Amniotic epithelial cell (primary cell): Measurements from ENCODE around the gene SNN.

ENCODE experiments used
- DNase-seq: peaks from one replicate; pipeline ENCODE4 v3.0.0-alpha.2; 2010; ENCODE audit warnings: low read depth

SNN gene

GRCh38 chr16:11667824-11668622 lies at the start of gene SNN:
SNN (plus strand) TSS chr16:11668455; CDS start chr16:11676060, 7,605 bp downstream.
- peak; percentile 65 for DNase-seq

DNA sequence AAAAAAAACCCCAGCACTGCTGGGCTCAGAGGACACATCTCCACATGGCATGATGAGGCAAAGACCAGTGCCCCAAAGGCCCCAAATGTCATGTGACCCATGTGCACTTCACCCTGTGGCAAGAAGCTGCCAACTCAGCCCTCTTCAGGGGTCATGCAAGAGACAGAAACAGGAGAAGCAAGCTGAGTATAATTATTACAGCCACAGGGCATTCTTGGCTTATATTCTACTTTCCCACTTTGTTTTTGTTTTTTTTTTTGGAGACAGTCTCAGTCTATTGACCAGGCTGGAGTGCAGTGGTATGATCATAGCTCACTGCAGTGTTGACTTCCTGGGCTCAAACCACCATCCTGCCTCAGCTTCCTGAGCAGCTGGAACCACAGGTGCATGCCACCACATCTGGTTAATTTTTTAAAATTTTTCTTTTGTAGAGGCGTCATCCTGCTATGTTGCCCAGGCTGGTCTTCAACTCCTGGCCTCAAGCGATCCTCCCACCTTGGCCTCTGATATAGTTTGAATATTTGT lies 48.9 kb upstream of the SNN start:
- no peak for DNase-seq

GRCh38 chr16:11620243-11621003 lies 47.8 kb upstream of the SNN start:
- no peak for DNase-seq

DNA sequence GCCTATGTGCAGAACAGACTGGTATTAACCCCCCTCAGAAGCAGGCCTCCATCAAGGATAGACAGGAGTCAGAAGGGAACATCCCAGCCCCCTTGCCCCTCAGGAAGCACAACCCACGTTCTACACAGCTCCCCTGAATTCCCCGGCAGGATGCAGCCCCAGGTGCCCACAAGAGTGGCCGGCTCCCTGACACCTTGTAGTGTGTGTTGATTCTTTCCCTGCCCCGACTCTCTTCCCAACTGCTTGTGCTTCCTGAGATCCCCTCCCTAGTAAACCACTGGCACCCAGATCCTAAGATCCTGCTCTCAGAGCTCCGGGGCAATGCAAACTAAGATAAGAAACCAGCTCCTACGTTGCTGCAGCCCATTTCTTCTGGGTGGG lies 46.7 kb upstream of the SNN start:
- DNase-seq, result no peak

GRCh38 chr16:11621920-11622651 lies 46.2 kb upstream of the SNN start:
- DNase-seq, result no peak

GRCh38 chr16:11624205-11624604 lies 44.0 kb upstream of the SNN start:
- DNase-seq, result no peak

- DNase-seq, result no peak
Observed at GRCh38 chr16:11624636-11625607, 43.3 kb upstream of the SNN start.

GRCh38 chr16:11625769-11626168 lies 42.5 kb upstream of the SNN start:
- DNase-seq, result no peak

DNA sequence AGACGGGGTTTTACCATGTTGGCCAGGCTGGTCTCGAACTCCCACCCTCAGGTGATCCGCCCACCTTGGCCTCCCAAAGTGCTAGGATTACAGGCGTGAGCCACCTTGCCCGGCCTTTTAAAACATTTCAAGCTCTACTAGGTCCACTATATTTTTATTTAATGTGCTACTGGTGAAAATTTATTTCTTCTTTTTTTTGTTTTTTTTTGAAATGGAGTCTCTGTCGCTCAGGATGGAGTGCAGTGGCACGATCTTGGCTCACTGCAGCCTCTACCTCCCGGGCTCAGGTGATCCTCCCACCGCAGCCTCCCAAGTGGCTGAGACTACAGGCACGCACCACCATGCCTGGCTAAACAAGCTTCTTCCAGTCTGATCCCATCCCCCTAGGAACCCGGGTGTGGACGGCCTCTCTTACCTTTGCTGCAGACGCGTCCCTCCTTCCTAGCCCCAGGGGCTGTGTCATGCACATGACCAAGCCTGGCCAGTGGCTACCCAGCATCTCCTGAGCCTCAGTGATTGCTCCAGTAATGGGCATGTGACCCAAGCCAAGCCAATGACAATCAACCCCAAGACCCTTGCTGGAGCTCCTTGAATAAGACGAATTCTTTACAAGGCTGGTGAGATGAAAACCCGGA lies 41.5 kb upstream of the SNN start:
- no peak for DNase-seq

DNA sequence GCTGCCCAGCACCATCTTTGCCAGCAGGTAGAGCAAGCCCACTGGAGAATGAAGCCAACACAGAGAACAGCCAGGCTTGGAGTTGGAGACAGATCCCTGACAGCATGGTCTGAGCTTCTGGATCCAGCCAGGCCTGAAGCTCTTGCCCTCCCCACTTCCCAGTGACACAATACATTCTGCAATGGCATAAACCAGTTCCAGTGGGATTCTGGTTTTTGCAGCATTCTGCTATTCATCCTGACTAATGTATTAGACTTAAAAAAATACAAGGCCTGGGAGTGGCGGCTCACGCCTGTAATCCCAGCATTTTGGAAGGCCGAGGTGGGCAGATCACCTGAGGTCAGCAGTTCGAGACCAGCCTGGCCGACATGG lies 41.0 kb upstream of the SNN start:
- no peak for DNase-seq

- peak; percentile 69 for DNase-seq
Observed at GRCh38 chr16:11627822-11628457, 40.3 kb upstream of the SNN start.

GRCh38 chr16:11629071-11630030 lies 38.9 kb upstream of the SNN start:
- DNase-seq, result peak; percentile 20

- no peak for DNase-seq
Observed at GRCh38 chr16:11630046-11630767, 38.0 kb upstream of the SNN start.

- no peak for DNase-seq
Observed at GRCh38 chr16:11630768-11631056, 37.5 kb upstream of the SNN start.

DNA sequence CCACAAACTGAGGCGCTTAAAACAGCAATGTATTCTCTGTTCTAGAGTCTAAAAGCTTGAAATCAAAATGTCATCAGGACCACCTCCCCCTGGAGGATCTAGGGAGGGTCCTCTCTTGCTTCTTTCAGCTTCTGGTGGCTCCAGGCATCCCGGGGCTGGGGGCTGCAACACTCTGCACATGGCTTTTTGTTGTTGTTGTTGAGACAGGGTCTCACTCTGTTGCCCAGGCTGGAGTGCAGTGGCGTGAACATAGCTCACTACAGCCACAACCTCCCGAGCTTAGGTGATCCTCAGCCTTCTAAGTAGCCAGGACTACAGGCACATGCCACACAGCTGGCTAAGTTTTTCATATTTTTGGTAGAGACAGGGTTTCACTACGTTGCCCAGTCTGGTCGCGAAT lies 37.0 kb upstream of the SNN start:
- no peak for DNase-seq

GRCh38 chr16:11632455-11632939 lies 35.8 kb upstream of the SNN start:
- peak; percentile 88 for DNase-seq

- DNase-seq, result no peak
Observed at GRCh38 chr16:11633113-11633512, 35.1 kb upstream of the SNN start.

GRCh38 chr16:11634312-11634711 lies 33.9 kb upstream of the SNN start:
- no peak for DNase-seq
